CD4-positive, alpha-beta T cell treated with Interleukin-10 for 1 hour (primary cell): ENCODE results near the gene SNAPC5.

ENCODE experiments used
- DNase-seq: peaks from one replicate; pipeline ENCODE4 v3.0.0-alpha.2; 2020

The SNAPC5 gene

GRCh38 chr15:66454143-66454542 is 43.4 kb downstream of the SNAPC5 start:
- no peak for DNase-seq

- no peak for DNase-seq
Measured at GRCh38 chr15:66452971-66453580, 44.5 kb downstream of the SNAPC5 start.

DNA sequence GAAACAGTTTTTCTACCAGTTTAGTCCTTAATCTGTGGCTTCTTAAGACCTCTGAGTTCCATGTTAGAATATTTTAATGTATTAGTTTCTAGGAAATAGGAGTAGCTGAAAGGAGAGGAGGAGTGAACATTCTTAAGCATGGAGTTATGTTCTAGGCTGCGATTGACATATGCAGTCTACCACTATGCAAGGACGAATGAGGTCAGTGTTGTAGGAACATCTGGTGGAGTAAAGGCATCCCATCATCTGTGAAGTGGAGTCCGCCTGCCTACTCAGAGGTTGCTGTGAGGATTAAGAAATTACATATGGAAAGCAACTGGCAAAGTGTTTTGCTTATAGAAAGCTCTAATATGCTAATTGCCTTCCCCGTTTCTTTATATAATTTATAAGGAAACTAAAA is 45.1 kb downstream of the SNAPC5 start:
- DNase-seq: no peak
